ENCODE results near the gene ABCC4.

DNA sequence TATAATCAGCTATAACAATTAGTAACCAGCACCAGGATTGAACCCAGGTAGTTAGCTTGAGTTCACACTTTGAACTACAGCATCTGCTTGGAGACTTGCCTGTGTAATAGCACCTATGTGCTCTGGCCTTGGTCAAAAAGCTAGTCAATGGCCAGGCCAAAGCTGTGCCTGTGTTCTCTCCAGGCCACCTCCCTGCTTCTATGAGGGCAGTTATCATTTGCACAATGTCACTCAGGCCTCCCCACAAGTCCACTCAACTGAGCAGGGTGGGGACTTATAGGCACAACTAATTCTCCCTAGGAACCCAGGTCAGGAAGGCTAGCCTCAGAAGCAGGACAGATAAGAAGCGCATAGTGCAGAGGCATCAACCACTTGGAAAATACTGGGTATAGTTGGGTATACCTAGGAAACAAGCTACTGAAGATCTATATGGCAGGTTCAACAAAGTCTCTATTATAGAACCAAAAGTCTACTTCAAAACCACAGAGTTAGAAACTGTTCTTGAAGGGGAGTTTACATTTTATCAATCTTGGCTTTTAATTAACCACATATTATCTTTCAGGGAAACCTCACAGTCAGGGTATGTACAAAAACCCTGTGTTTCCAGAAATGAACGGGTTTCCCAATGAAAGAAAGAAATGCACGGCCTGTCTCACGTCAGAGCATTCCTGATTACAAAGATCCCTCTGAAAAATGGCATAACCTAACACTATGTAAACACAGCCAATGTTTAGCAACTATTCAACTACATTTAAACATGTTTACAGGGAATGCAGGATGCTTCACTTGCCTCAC lies 140.9 kb downstream of the ABCC4 start:
- no peak for TF ChIP-seq FOXP1 (CRISPR knock-in tag; IDR thresholded peaks at IDR 0.05)
- TF ChIP-seq SREBF2 (CRISPR knock-in tag; IDR thresholded peaks at IDR 0.05): no peak
- TF ChIP-seq, protein P1, sequence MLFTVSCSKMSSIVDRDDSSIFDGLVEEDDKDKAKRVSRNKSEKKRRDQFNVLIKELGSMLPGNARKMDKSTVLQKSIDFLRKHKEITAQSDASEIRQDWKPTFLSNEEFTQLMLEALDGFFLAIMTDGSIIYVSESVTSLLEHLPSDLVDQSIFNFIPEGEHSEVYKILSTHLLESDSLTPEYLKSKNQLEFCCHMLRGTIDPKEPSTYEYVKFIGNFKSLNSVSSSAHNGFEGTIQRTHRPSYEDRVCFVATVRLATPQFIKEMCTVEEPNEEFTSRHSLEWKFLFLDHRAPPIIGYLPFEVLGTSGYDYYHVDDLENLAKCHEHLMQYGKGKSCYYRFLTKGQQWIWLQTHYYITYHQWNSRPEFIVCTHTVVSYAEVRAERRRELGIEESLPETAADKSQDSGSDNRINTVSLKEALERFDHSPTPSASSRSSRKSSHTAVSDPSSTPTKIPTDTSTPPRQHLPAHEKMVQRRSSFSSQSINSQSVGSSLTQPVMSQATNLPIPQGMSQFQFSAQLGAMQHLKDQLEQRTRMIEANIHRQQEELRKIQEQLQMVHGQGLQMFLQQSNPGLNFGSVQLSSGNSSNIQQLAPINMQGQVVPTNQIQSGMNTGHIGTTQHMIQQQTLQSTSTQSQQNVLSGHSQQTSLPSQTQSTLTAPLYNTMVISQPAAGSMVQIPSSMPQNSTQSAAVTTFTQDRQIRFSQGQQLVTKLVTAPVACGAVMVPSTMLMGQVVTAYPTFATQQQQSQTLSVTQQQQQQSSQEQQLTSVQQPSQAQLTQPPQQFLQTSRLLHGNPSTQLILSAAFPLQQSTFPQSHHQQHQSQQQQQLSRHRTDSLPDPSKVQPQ (CRISPR knock-in tag; IDR thresholded peaks at IDR 0.05; ENCODE audit: borderline replicate concordance): no peak
- TF ChIP-seq, protein P2, sequence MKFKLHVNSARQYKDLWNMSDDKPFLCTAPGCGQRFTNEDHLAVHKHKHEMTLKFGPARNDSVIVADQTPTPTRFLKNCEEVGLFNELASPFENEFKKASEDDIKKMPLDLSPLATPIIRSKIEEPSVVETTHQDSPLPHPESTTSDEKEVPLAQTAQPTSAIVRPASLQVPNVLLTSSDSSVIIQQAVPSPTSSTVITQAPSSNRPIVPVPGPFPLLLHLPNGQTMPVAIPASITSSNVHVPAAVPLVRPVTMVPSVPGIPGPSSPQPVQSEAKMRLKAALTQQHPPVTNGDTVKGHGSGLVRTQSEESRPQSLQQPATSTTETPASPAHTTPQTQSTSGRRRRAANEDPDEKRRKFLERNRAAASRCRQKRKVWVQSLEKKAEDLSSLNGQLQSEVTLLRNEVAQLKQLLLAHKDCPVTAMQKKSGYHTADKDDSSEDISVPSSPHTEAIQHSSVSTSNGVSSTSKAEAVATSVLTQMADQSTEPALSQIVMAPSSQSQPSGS (CRISPR knock-in tag; IDR thresholded peaks at IDR 0.05): no peak
- TF ChIP-seq EZH2 (IDR thresholded peaks at IDR 0.05; ENCODE audit: borderline replicate concordance, low read depth, low read length): no peak
- TF ChIP-seq, protein P3, sequence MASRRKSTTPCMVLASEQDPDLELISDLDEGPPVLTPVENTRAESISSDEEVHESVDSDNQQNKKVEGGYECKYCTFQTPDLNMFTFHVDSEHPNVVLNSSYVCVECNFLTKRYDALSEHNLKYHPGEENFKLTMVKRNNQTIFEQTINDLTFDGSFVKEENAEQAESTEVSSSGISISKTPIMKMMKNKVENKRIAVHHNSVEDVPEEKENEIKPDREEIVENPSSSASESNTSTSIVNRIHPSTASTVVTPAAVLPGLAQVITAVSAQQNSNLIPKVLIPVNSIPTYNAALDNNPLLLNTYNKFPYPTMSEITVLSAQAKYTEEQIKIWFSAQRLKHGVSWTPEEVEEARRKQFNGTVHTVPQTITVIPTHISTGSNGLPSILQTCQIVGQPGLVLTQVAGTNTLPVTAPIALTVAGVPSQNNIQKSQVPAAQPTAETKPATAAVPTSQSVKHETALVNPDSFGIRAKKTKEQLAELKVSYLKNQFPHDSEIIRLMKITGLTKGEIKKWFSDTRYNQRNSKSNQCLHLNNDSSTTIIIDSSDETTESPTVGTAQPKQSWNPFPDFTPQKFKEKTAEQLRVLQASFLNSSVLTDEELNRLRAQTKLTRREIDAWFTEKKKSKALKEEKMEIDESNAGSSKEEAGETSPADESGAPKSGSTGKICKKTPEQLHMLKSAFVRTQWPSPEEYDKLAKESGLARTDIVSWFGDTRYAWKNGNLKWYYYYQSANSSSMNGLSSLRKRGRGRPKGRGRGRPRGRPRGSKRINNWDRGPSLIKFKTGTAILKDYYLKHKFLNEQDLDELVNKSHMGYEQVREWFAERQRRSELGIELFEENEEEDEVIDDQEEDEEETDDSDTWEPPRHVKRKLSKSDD (conservative IDR thresholded peaks at IDR 0.05; ENCODE audit: low read length): no peak
- no peak for TF ChIP-seq ELF1 (tag; IDR thresholded peaks at IDR 0.05)
- TF ChIP-seq RAD21 (CRISPR knock-in tag; conservative IDR thresholded peaks at IDR 0.05 in 1 of 2, IDR thresholded peaks at IDR 0.05 in 1 of 2): no peak

Measured in K562 (cell line).